KG1 (cell line): ENCODE results near the gene RBM26.

Experiments used
- DNase-seq: peaks from one replicate; lab custom pipeline; 2025; lab: John Stamatoyannopoulos, UW

RBM26 gene

GRCh38 chr13:79336966-79337365 lies 69.1 kb downstream of the RBM26 start:
- no peak for DNase-seq

- DNase-seq, result no peak
Observed at GRCh38 chr13:79328510-79328909, 77.5 kb downstream of the RBM26 start.

GRCh38 chr13:79320433-79320832 lies 85.6 kb downstream of the RBM26 start:
- no peak for DNase-seq

- no peak for DNase-seq
Observed at GRCh38 chr13:79318664-79319063, 87.4 kb downstream of the RBM26 start.

- DNase-seq, result no peak
Observed at GRCh38 chr13:79317856-79318255, 88.2 kb downstream of the RBM26 start.

- DNase-seq, result no peak
Observed at GRCh38 chr13:79314652-79315051, 91.4 kb downstream of the RBM26 start.

GRCh38 chr13:79312340-79312855 lies 93.7 kb downstream of the RBM26 start:
- no peak for DNase-seq

- DNase-seq, result no peak
Observed at GRCh38 chr13:79311386-79311785, 94.7 kb downstream of the RBM26 start.

- no peak for DNase-seq
Observed at GRCh38 chr13:79309690-79310089, 96.4 kb downstream of the RBM26 start.

GRCh38 chr13:79307866-79308298 lies 98.2 kb downstream of the RBM26 start:
- DNase-seq, result no peak

GRCh38 chr13:79307433-79307861 lies 98.6 kb downstream of the RBM26 start:
- DNase-seq, result no peak

- no peak for DNase-seq
Observed at GRCh38 chr13:79306650-79307049, 99.4 kb downstream of the RBM26 start.

GRCh38 chr13:79297128-79297527 lies 108.9 kb downstream of the RBM26 start:
- no peak for DNase-seq

- no peak for DNase-seq
Observed at GRCh38 chr13:79295906-79296706, 109.9 kb downstream of the RBM26 start.

GRCh38 chr13:79290595-79291244 lies 115.3 kb downstream of the RBM26 start:
- DNase-seq, result no peak

GRCh38 chr13:79289571-79289970 lies 116.5 kb downstream of the RBM26 start:
- DNase-seq, result no peak

GRCh38 chr13:79287939-79288795 lies 117.9 kb downstream of the RBM26 start:
- no peak for DNase-seq

- DNase-seq, result no peak
Observed at GRCh38 chr13:79285159-79285558, 120.9 kb downstream of the RBM26 start.

- no peak for DNase-seq
Observed at GRCh38 chr13:79283742-79284141, 122.3 kb downstream of the RBM26 start.

GRCh38 chr13:79282976-79283375 lies 123.1 kb downstream of the RBM26 start:
- no peak for DNase-seq

- DNase-seq, result no peak
Observed at GRCh38 chr13:79282508-79282907, 123.5 kb downstream of the RBM26 start.

GRCh38 chr13:79281339-79281747 lies 124.7 kb downstream of the RBM26 start:
- DNase-seq, result no peak
